Kidney (tissue), 14 donors: Measurements from ENCODE around the gene NOC4L. TPM values are rescaled to one million over a fixed set of nuclear protein-coding genes. Genes with fewer than 3 reads are reported as not detected.

Source experiments
- DNase-seq, 5 donors: peaks; one replicate each; pipeline ENCODE4 v3.0.0-alpha.2; 2013 to 2020
- FAIRE-seq: peaks from 2 replicates; lab custom pipeline; 2012; peaks lifted over from hg19 to GRCh38; lab: Jason Lieb, UNC
- H3K27ac ChIP-seq, 2 donors: one replicate each; pipeline ENCODE4 v1.7.0; 2013; ENCODE audit warnings: low read depth in 2 of 2, low read length in 2 of 2, inconsistent platforms in 1 of 2
- H3K27me3 ChIP-seq: one replicate; pipeline ENCODE4 v1.7.1; 2013; ENCODE audit warnings: low read length, inconsistent platforms; ENCODE audit not compliant: control insufficient read depth, insufficient read depth
- H3K36me3 ChIP-seq, 3 donors: one replicate each; pipeline versions ENCODE4 v1.7.0 to v1.7.1; 2013; ENCODE audit warnings: low read length in 3 of 3, control low read depth in 1 of 3, inconsistent platforms in 1 of 3; ENCODE audit not compliant: insufficient read depth in 3 of 3, control insufficient read depth in 2 of 3
- H3K4me1 ChIP-seq, 3 donors: one replicate each; pipeline versions ENCODE4 v1.7.0 to v1.7.1; 2013; ENCODE audit warnings: low read length in 3 of 3, inconsistent platforms in 1 of 3, low read depth in 1 of 3; ENCODE audit not compliant: control insufficient read depth in 2 of 3, insufficient read depth in 2 of 3
- H3K4me3 ChIP-seq, 3 donors: one replicate each; pipeline versions ENCODE4 v1.7.0 to v1.8.1; 2013; ENCODE audit warnings: low read length in 3 of 3, control low read depth in 1 of 3, inconsistent platforms in 1 of 3
- H3K9ac ChIP-seq, 3 donors: one replicate each; pipeline versions ENCODE4 v1.7.0 to v1.7.1; 2013; ENCODE audit warnings: low read length in 3 of 3, control low read depth in 1 of 3, inconsistent platforms in 1 of 3
- H3K9me3 ChIP-seq, 3 donors: one replicate each; pipeline versions ENCODE4 v1.7.0 to v1.7.1; 2013; ENCODE audit warnings: low read length in 3 of 3, control low read depth in 1 of 3, inconsistent platforms in 1 of 3; ENCODE audit not compliant: control insufficient read depth in 2 of 3, insufficient read depth in 1 of 3
- intact Hi-C: fragments of 100-400 bp; cut with DNase I; formaldehyde crosslinking; loops from one replicate; pipeline ENCODE4 v1.11.1; 2022
- polyA plus RNA-seq: library from polyadenylated mRNA; stranded (reverse); fragments of 350-450 nt; fragmentation: Illumina TruSeq; extraction: RNeasy Lipid Tissue Mini Kit (QIAGEN cat#74804); gene quantifications from one replicate; pipeline ENCODE4 v1.2.3, GENCODE V29; 2014; ENCODE audit warnings: low read depth, low replicate concordance; ENCODE audit not compliant: insufficient read depth
- total RNA-seq: library from RNA; stranded (reverse); fragmentation: NEBNext Ultra II Directional; extraction: Animal tissue kit (Norgen Biotek cat#: 25700); gene quantifications from one replicate; pipeline ENCODE4 v1.2.1, GENCODE V29; 2021
- TF ChIP-seq, protein P1 (sequence below): IDR thresholded peaks from 3 replicates; pipeline ENCODE4 v1.5.1; 2012; ENCODE audit warnings: mild to moderate bottlenecking, moderate library complexity, borderline replicate concordance; ENCODE audit not compliant: insufficient read depth; ENCODE audit errors: extremely low read depth
- donor health status: control.
- donor health status: control.
- donor health status: control.
- donor health status: control.
- donor health status: control.
- donor health status: DM: yes; HTN: yes; CAD: no.
- donor health status: Normal renal cell carcinoma (clear cell type).

The NOC4L gene
- total and polyA plus RNA-seq, 2 donors from 2014 or later = 20.0 to 22.3 TPM

- TF ChIP-seq, protein P1, sequence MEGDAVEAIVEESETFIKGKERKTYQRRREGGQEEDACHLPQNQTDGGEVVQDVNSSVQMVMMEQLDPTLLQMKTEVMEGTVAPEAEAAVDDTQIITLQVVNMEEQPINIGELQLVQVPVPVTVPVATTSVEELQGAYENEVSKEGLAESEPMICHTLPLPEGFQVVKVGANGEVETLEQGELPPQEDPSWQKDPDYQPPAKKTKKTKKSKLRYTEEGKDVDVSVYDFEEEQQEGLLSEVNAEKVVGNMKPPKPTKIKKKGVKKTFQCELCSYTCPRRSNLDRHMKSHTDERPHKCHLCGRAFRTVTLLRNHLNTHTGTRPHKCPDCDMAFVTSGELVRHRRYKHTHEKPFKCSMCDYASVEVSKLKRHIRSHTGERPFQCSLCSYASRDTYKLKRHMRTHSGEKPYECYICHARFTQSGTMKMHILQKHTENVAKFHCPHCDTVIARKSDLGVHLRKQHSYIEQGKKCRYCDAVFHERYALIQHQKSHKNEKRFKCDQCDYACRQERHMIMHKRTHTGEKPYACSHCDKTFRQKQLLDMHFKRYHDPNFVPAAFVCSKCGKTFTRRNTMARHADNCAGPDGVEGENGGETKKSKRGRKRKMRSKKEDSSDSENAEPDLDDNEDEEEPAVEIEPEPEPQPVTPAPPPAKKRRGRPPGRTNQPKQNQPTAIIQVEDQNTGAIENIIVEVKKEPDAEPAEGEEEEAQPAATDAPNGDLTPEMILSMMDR = no peak
- peak in 1 of 5 donors; percentile 59 for DNase-seq
- no peak for FAIRE-seq
- Histone ChIP-seq H3K9ac (no peak overlapping the region), H3K27ac (no peak overlapping the region), H3K36me3 (peaks cover 2 to 23% (median 13%) of the 10 kb centered on the region in 3 donors), H3K9me3 (no peaks in the 10 kb centered on the region), H3K4me3 (peak overlapping the region; percentile 26 to 71 (median 67)), H3K4me1 (peaks cover 0 to 22% (median 0%) of the 10 kb centered on the region in 3 donors), H3K27me3 (no peaks in the 10 kb centered on the region)
- intact Hi-C loops = no loop called here
Measured at GRCh38 chr12:132142679-132143335, 1.4 kb upstream of the NOC4L start.

DNA sequence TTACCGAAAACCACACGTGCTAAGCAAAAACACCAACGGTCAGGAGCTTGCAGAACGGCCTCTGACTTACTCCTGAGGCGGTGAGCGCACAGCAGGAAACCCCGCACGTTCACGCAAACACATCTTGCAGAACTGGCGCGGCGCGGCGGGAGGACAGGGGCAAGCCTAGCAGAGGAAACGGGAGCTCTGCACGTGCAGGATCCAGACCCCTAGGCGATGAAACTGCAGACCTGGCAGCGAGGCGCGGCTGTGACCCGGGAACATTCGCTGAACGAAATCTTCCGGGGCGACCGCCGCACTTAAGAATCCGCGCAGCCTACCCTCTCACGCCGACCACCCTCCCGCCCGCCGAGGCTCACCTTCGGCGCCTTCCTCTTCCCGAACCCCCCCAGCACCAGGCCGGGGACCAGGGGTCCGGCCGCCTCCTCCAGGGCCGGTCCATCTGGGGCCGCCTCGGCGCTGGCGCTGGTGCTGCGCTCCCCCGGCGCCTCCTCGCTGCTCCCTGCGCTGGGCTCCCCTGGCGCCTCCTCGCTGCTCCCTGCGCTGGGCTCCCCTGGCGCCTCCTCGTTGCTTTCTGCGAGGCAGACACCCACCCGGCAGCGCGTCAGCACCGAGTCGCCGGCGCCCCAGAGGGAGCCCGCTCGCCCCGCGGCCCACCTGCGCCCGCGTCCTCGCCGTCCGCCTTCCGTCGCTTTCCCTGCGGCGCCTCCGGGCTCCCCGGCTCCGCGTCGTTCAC lies 753 bp upstream of the NOC4L start:
- TF ChIP-seq, protein P1 = no peak
- intact Hi-C loops = no loop called here
- H3K4me3 ChIP-seq = peak overlapping the region; percentile 26 to 71 (median 67)
- peaks cover 0 to 22% (median 0%) of the 10 kb centered on the region in 3 donors for H3K4me1 ChIP-seq
- no peak overlapping the region for H3K27ac ChIP-seq
- peak overlapping the region in 1 of 3 donors; percentile 22 for H3K9ac ChIP-seq
- FAIRE-seq (no peak), DNase-seq (peak in 1 of 5 donors; percentile 58)
- peaks cover 2 to 23% (median 13%) of the 10 kb centered on the region in 3 donors for H3K36me3 ChIP-seq
- no peaks in the 10 kb centered on the region for H3K27me3 ChIP-seq
- H3K9me3 ChIP-seq = no peaks in the 10 kb centered on the region

GRCh38 chr12:132144810-132145168 lies 532 bp downstream of the NOC4L start:
- Histone ChIP-seq H3K4me3 (peak overlapping the region; percentile 53 to 74 (median 71)), H3K9ac (peak overlapping the region in 2 of 3 donors; percentile 55 to 77), H3K27ac (peak overlapping the region in 1 of 2 donors; percentile 37), H3K9me3 (no peaks in the 10 kb centered on the region), H3K4me1 (peaks cover 0 to 22% (median 0%) of the 10 kb centered on the region in 3 donors), H3K36me3 (peaks cover 2 to 16% (median 5%) of the 10 kb centered on the region in 3 donors), H3K27me3 (no peaks in the 10 kb centered on the region)
- intact Hi-C loops = no loop called here
- DNase-seq (no peak), FAIRE-seq (no peak)
- TF ChIP-seq, protein P1 = no peak
